GM12892 (cell line): ENCODE data around the gene FST.

Experiments used
- POLR2A ChIP-seq: IDR thresholded peaks from 2 replicates; pipeline ENCODE4 v1.6.1; 2011; ENCODE audit warnings: low read depth, low read length, control low read depth
- POLR2AphosphoS5 ChIP-seq: IDR thresholded peaks from 2 replicates; pipeline ENCODE4 v1.6.1; 2011; ENCODE audit warnings: low read depth, low read length, control low read depth
- TAF1 ChIP-seq: IDR thresholded peaks from 2 replicates; pipeline ENCODE4 v1.6.1; 2011; ENCODE audit warnings: low read depth, mild to moderate bottlenecking, control low read depth, low read length, borderline replicate concordance

GRCh38 chr5:53446908-53447307, 33.5 kb upstream of the FST start:
- TF ChIP-seq POLR2A (no peak), POLR2AphosphoS5 (no peak), TAF1 (no peak)
